Hippocampal formation (tissue), 2 donors: Measurements from ENCODE around the gene KRTAP12-3.

Experiments used
- DNase-seq, 2 donors: peaks; one replicate each; lab custom pipeline; 2025; lab: John Stamatoyannopoulos, UW

Gene KRTAP12-3

DNA sequence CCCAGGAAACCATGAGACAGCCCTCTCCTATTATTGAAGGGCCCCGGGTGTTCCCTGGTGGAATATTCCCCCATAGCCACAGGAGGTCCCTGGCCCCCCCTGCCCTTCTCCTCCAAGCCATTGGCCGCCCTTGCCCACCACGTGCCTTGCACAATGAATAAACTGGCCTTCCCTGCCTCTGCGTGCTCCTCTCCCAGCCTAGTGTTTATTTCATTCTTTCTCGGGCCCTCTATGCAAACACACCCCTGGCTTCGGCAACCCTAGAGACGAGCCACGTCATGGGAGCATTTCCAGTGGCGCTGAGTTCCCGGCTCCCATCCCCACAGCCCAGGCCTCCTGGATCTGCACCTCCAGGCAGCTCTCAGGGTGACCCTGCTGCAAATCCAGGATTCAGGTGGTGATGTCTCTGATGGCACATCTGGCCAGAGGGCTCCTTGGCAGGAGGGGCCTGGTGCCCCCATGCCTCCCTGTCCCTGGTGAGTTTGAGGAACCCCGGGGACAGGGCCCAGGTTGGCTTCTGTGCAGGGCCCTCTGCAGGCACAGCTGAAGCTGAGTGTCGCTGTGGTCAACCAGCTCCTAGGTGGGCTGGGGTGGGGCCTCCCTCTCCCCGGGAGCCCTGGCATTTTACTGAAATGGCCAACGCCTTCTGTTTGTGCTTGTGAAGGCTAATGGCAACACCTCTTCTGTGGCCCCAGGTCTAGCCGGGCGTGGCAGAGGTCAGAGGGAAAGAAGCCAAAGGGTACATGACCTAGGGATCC lies 45.4 kb downstream of the KRTAP12-3 start:
- DNase-seq, result no peak

DNA sequence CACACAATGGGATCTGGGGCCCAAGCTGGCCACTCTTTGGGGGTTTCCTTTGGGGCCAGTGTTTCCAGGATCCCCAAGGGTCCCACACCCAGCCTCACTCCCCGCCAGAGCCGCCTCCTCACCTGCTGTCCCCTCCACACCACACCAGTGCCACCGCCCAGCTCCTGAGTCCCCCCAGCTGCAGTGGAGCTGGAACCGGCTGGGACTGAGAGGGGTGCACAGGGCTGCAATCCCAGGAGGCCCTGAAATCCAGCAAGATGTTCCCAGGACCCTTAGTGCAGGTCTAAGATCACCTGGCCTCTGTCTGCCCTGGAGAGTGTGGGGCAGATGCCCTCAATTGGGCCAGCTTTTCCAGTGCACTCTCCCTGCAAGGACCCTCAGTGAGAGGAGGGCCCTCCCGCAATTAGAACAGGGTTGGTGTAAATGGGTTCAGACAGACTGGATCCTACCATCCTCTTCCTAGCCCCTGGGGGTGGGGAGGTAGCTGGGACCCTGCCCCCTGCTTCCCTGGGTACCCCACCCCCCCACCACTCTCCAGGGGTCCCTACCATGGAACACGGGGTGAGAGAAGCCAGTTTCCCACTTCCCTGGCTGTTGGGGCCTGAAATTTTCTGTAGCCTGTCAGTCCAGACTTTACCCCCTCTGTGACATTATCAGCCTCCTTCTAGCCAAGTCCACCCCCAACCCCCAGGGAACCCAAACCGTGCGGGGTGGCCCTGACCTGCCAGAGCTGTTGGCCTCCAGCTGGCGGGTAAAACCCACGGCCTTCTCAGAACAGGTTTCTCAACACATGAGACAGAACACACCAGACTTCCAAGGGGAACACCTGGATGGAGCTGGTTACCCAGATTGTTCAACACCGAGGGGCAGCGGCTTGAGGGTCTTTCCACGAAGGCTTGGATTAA lies 46.3 kb downstream of the KRTAP12-3 start:
- no peak for DNase-seq

DNA sequence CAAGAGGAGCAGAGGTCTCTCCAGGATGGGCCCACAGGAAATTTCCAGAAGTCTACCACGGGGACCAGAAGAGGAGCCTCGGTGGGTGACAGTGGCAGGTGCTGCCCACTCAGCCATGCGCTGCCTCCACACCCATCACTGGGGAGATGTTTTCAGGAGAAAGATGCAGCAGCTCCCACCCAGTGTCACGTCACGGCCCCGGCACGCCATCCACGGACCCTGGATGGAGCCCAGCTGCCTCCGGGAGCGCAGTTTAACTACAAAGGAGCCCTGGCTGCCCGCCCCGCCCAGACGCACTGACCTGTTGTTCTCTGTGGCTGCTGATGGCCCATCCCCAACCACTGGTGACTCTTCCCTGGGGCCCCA lies 46.9 kb downstream of the KRTAP12-3 start:
- DNase-seq, result no peak

DNA sequence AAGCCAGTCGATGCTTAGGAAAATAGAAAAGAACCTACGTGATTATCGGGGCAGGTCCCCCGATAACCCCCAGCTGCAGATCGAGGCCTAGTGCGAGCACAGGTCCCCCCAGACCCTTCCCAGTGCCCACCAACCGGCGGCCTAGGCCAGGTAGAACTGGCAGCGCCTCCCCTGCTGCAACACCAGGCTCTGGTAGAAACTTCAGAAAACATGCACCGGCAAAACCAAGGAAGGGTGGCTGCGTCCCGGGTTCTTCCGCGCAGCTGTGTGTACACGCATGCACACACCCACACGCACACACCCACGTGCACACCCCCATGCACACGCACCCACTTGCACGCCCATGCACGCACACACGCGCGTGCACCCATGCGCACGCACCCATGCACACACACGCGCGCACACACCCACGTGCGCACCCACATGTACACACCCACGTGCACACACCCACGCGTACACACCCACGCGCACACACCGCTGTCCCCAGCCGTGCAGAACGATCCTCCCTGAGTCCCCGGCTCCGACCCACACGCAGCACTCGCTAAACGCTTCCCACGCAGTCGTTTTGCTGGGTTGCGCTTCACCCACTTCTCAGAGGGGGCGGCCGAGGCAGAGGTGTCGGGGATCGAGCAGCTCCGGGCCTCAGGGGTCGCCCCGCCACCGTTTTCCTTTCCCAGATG lies 48.4 kb downstream of the KRTAP12-3 start:
- no peak for DNase-seq

DNA sequence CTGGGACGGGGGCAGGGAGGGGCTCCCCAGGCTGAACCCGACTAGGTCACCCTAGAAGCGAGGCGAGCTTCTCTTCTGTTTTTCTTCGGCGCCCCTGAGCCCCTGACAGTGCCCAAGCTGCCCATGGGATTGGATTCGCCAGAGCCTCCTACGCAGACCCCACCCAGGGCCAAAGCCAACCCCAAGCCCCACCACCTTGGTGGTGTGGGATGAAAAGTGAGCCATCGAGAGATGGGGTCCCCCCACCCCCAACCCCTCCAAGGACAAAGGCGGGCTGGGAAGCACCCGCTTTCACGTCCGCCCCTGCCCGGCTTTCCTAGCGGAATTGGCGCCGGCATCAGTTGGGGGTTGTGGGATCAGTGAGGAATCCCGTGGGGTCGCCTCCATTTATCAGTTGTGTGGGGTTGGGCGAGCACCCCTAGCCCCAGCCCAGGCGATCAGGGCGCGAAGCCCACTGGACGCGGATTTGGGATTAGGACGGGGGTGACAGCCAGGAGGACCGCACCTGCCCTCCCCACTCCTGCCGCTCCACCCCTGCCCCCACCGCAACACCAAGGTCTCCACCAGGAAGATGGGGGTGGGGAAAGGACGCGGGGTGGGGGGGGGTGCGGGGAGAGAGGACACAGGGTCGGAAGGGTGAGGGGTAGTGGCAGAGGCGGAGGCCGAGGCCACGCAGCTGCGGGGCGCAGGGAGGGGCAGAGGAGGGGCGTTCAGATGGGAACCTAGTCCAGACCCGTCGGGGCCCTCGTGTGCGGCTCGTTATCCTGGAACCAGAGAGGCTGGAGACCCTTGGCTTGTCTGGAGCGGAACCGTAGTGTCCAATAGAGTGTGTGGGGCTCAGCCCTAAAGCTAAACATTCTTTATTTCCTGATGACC lies 49.2 kb downstream of the KRTAP12-3 start:
- DNase-seq, result no peak
